GM19468 (cell line): Measurements from ENCODE around the gene RXYLT1.
"Not testable (repeated sequence)": the region's sequence is repeated elsewhere in the genome, so short reads cannot be mapped to it uniquely, and the experiment has no call there.

ENCODE experiments used
- ATAC-seq: cut with Tn5 transposase; IDR thresholded peaks from one replicate; pipeline ENCODE4 v1.9.1; 2021; ENCODE audit warnings: mild to moderate bottlenecking, moderate library complexity, moderate number of reproducible peaks; ENCODE audit not compliant: unreplicated experiment; ENCODE audit errors: extremely low read depth

The RXYLT1 gene

GRCh38 chr12:63779498-63780481 is at the start of gene RXYLT1:
TSS of gene RXYLT1 (plus strand) at chr12:63779909. CDS start at chr12:63779961, 52 bp downstream.
- ATAC-seq: peak; percentile 86

DNA sequence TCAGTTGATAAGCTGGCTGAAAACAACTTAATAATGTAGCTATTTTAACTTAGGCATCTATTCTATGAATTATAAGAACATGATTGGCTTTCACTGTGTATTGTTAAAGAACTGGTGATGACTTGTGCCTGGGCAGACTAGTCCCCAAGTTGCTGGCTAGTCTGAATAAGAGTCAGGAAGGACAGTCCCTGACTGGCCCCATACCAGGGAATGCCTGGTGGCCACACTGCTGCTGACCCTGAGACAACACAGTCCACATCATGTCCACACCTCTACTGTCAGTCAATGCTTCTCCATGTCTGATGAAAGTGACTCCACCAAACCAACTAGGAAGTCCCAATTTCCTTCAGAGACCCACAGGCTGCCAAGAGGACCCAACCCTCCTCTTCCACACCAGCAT is 46.9 kb upstream of the RXYLT1 start:
- ATAC-seq: not testable (repeated sequence)

DNA sequence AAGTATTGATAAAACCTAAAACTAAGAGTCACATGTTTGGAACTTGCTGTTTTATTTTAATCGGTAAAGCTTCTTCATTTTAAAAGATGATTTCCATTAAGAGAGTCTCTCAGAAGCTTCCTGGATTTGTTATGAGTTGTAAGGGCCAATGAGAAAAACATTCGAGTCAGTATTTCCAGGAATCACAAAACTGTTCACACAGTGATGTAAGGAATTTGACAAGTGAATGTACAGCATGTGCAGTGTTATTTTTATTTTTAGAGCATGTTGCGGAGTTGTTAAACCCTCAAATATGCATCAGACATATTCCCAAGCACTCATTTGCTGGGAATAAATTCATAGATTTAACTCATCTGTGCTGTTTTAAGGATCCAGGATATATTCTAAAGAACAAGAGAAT is 46.1 kb upstream of the RXYLT1 start:
- ATAC-seq: not testable (repeated sequence)

- not testable (repeated sequence) for ATAC-seq
Measured at GRCh38 chr12:63740551-63740950, 39.2 kb upstream of the RXYLT1 start.

DNA sequence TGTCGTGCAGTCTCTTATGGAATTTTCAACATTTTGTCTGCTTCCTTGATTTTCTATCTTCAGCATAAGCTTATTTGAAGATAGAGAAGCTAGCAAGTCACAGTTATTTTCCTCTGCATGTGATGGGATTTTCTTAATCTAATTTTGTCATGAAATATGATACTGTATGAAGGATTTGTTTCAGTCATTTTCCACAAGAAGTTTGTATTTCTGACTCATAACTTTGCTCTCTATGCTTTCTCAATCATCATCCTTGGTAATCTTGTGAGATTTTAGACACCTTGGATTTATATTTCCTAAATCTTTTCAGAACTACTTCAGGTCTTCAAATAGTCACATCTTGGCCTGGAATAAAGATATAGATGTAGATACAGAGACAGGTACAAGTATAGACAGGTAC is 38.3 kb upstream of the RXYLT1 start:
- not testable (repeated sequence) for ATAC-seq

DNA sequence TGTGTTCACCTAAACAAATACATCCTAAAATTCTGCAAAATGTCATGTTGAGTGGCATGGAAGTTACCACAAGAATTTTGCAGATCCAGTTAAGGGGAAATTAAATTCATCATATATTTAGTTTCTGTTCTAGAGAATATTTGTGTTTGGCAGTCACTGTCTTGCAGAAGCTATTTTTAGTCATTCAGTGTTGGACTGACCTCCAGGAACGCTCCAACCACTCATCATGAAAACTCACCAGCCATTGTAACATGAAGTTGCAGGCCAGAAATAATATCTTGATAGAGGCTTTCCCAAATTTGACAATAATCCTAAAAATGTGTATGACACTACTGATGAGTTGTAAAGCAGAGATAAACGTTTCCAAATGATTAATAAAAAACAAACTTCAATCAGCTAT is 35.6 kb upstream of the RXYLT1 start:
- not testable (repeated sequence) for ATAC-seq

- ATAC-seq: not testable (repeated sequence)
Measured at GRCh38 chr12:63746470-63746869, 33.2 kb upstream of the RXYLT1 start.

GRCh38 chr12:63747136-63747535 is 32.6 kb upstream of the RXYLT1 start:
- not testable (repeated sequence) for ATAC-seq

DNA sequence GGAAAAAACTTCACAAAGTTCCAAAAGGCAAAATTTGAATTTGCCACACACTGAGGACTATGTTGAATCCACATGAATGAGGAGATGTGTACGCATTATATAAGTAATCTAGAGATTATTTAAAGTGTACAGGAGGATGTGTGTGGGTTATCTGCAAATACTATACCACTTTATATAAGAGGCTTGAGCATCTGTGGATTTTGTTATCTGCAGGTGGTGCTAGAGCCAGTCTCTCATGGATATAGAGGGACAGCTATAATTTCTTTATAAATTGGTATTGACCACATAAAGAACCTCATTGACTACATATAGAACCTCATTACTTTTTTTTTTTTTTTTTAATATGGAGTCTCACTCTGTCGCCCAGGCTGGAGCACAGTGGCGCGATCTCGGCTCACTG is 32.2 kb upstream of the RXYLT1 start:
- ATAC-seq: no peak

GRCh38 chr12:63752283-63752682 is 27.4 kb upstream of the RXYLT1 start:
- ATAC-seq: no peak

DNA sequence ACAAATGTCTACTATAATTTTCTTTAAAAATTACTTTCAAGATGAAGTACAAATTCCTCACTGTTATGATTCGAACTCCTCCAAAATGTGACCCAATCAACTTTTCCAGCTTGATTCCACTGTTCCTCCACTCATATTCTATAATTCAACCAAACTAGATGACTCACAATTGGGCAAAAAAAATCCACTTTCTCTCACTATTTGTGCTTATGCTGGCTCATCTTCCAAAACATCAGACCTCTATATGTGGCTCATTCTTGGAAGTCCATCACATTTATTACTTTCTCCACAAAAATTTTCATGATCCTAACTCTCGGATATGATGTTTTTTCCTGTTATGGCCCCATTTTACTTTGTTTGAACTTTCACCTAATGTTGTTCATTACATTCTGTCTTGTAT is 26.9 kb upstream of the RXYLT1 start:
- no peak for ATAC-seq

DNA sequence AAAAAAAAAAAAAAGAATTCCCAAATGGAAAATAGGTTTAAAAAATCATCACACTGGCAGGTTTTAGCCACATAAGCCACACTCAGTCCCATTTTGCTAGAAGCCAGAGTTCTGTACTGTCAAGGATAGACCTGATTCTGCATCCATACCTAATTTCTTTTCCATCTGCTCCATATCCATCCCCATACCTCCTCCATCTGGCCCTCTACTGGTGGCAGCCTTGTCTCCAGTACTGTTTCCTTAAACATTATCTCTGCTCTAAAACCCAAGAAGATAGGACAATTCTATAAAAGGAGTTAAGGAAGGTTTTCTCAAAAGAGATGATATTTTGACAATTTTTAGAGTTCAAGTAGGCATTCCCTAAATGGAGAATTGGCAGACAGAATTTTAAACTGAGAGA is 26.0 kb upstream of the RXYLT1 start:
- no peak for ATAC-seq

GRCh38 chr12:63764481-63764880 is 15.2 kb upstream of the RXYLT1 start:
- ATAC-seq: no peak

GRCh38 chr12:63766498-63766897 is 13.2 kb upstream of the RXYLT1 start:
- no peak for ATAC-seq

DNA sequence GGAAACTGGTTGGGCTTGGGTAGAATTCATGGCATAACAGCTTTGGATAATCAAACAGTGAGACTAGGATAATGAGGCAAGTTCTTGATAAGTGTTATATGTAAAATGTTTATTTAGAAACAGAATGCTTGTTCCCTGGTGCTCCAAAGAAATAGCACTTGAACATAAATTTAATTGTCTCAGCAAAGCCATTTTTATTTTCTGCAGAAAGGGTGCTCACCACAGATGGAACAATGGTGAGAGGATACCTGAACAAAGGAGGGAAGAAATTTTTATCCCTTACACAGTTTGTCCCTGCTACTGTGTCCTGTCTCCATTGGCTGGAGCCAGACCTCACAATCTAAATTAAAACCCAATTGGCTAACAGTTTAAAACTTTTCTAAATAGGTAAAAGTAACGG is 9.3 kb upstream of the RXYLT1 start:
- ATAC-seq: no peak

DNA sequence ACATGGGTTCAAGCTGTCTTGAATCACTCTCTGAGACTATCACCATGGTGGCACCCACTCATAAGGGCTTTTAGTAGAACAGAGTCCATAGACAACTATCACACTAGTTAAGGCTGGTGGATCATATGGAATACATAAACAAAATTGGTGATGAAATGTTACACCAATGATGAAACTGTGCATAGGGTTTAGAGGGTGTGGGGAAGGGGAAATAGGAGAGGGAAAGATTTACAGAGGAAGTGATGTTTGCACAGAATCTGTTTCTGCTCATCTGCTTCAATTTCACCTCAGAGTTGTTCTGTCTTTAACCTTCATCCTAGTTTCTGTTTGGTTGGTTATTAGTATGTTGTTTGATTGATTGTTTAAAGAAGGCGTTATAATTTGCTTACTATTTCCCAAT is 2.4 kb upstream of the RXYLT1 start:
- ATAC-seq: no peak

- no peak for ATAC-seq
Measured at GRCh38 chr12:63782466-63782865, 2.8 kb downstream of the RXYLT1 start.

GRCh38 chr12:63787306-63787705 is 7.6 kb downstream of the RXYLT1 start:
- ATAC-seq: no peak

DNA sequence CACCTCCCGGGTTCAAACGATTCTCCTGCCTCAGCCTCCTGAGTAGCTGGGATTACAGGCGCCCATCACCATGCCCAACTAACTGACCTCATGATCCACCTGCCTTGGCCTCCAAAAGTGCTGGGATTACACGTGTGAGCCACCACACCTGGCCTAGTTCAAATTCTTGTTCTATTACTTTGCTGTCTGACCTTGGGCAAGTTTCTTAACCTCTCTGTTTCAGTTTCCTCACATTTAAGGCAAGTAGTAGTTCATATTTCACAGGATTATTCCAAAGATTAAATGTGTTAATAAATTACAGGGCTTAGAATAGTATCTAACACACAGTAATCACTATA is 10.9 kb downstream of the RXYLT1 start:
- ATAC-seq: no peak

GRCh38 chr12:63792338-63792737 is 12.6 kb downstream of the RXYLT1 start:
- no peak for ATAC-seq

GRCh38 chr12:63795032-63795687 is 15.5 kb downstream of the RXYLT1 start:
- no peak for ATAC-seq
